DOHH2 (cell line): ENCODE measurements around the gene FLII.
A peak's percentile ranks its signal among the peaks of the same experiment; 100 is the strongest.

Experiments used
- H3F3A ChIP-seq: fragments of 200-600 bp; sonication (generic), shearing (Covaris generic); 2 replicates; pipeline ENCODE4 v1.6.0; 2016; ENCODE audit warnings: antibody characterized with exemption, mild to moderate bottlenecking; ENCODE audit not compliant: control insufficient read depth, insufficient read depth
- H3K27ac ChIP-seq: fragments of 200-600 bp; sonication (generic); 2 replicates; pipeline ENCODE4 v1.5.1; 2014; ENCODE audit warnings: low read depth, mild to moderate bottlenecking, low read length, moderate library complexity
- H3K27me3 ChIP-seq: fragments of 200-600 bp; sonication (generic); 2 replicates; pipeline ENCODE4 v1.6.1; 2014; ENCODE audit warnings: mild to moderate bottlenecking, low read length, mixed read lengths; ENCODE audit not compliant: control insufficient read depth
- H3K36me3 ChIP-seq: fragments of 200-600 bp; sonication (generic); 2 replicates; pipeline ENCODE4 v1.6.1; 2014; ENCODE audit warnings: mild to moderate bottlenecking, low read length, moderate library complexity, mixed read lengths; ENCODE audit not compliant: control insufficient read depth
- H3K4me1 ChIP-seq: fragments of 200-600 bp; sonication (generic); 2 replicates; pipeline ENCODE4 v1.6.1; 2014; ENCODE audit warnings: mild to moderate bottlenecking, low read length, mixed read lengths; ENCODE audit not compliant: control insufficient read depth
- H3K4me2 ChIP-seq: fragments of 200-600 bp; sonication (generic); 2 replicates; pipeline ENCODE4 v1.6.0; 2014; ENCODE audit warnings: mild to moderate bottlenecking, low read length, moderate library complexity
- H3K4me3 ChIP-seq: fragments of 200-600 bp; sonication (generic); 2 replicates; pipeline ENCODE4 v1.5.1; 2014; ENCODE audit warnings: mild to moderate bottlenecking, low read length, mixed read lengths
- H3K79me2 ChIP-seq: fragments of 200-600 bp; sonication (generic); 2 replicates; pipeline ENCODE4 v1.6.1; 2014; ENCODE audit warnings: mild to moderate bottlenecking, low read length, mixed read lengths; ENCODE audit not compliant: control insufficient read depth
- H3K9me2 ChIP-seq: fragments of 200-600 bp; sonication (generic); replicated peaks from 2 replicates; pipeline ENCODE4 v1.6.1; 2014; ENCODE audit warnings: mild to moderate bottlenecking, low read length, mixed read lengths; ENCODE audit not compliant: control insufficient read depth
- H3K9me3 ChIP-seq: fragments of 200-600 bp; sonication (generic); 2 replicates; pipeline ENCODE4 v1.6.1; 2014; ENCODE audit warnings: antibody characterized with exemption, low read length, mixed read lengths; ENCODE audit not compliant: control insufficient read depth, insufficient read depth
- H4K20me1 ChIP-seq: fragments of 200-600 bp; sonication (generic); 2 replicates; pipeline ENCODE4 v1.6.0; 2014; ENCODE audit warnings: low read depth, mild to moderate bottlenecking, antibody characterized with exemption, low read length, moderate library complexity; ENCODE audit not compliant: control insufficient read depth, insufficient read depth
- CTCF ChIP-seq: fragments of 200-600 bp; sonication (generic); IDR thresholded peaks from one replicate; pipeline ENCODE4 v1.5.1; 2014; ENCODE audit warnings: antibody characterized with exemption, mild to moderate bottlenecking, low read depth, low read length; ENCODE audit not compliant: poor library complexity, severe bottlenecking
- EZH2phosphoT487 ChIP-seq: fragments of 200-600 bp; sonication (generic); IDR thresholded peaks from 2 replicates; pipeline ENCODE4 v1.6.1; 2017; ENCODE audit warnings: borderline replicate concordance, mild to moderate bottlenecking, antibody characterized with exemption, low read length, moderate library complexity, mixed read lengths

The FLII gene

GRCh38 chr17:18225642-18226283, 32.8 kb downstream of the FLII start:
- Histone ChIP-seq H3K4me2 (peak overlapping the region; percentile 77), H3K27ac (no peak overlapping the region)

GRCh38 chr17:18225121-18225641, 33.4 kb downstream of the FLII start, which contains the start of gene LLGL1:
TSS of gene LLGL1 (plus strand) at chr17:18225635. CDS start at chr17:18225683, 48 bp downstream.
- Histone ChIP-seq H4K20me1 (no peaks in the 10 kb centered on the region), H3K9me2 (no peaks in the 10 kb centered on the region), H3K27ac (no peak within 1 kb of the TSS), H3K36me3 (no peaks in the 10 kb centered on the region), H3K27me3 (no peaks in the 10 kb centered on the region), H3K9me3 (no peaks in the 10 kb centered on the region), H3K79me2 (peaks cover 8% of the 10 kb centered on the region), H3K4me1 (peaks cover 14% of the 10 kb centered on the region), H3K4me2 (peak within 1 kb of the TSS; percentile 77), H3F3A (no peaks in the 10 kb centered on the region), H3K4me3 (peak within 1 kb of the TSS; percentile 80)
- no peak for TF ChIP-seq CTCF
- no peak for TF ChIP-seq EZH2phosphoT487

More at GRCh38 chr17:18225642-18226283, 32.8 kb downstream of the FLII start:
- H3K9me2 ChIP-seq = no peaks in the 10 kb centered on the region
- TF ChIP-seq CTCF (no peak), EZH2phosphoT487 (no peak)
- peak overlapping the region; percentile 80 for H3K4me3 ChIP-seq
- H3K9me3 ChIP-seq = no peaks in the 10 kb centered on the region
- H3K4me1 ChIP-seq = peaks cover 14% of the 10 kb centered on the region
- H3K79me2 ChIP-seq = peaks cover 8% of the 10 kb centered on the region
- H3K27me3 ChIP-seq = no peaks in the 10 kb centered on the region
- H4K20me1 ChIP-seq = no peaks in the 10 kb centered on the region
- no peaks in the 10 kb centered on the region for H3K36me3 ChIP-seq
- no peaks in the 10 kb centered on the region for H3F3A ChIP-seq

- Histone ChIP-seq H3K79me2 (peaks cover 8% of the 10 kb centered on the region), H3K9me3 (no peaks in the 10 kb centered on the region), H3F3A (no peaks in the 10 kb centered on the region), H3K4me3 (peak overlapping the region; percentile 63), H3K4me2 (peak overlapping the region; percentile 66), H3K9me2 (no peaks in the 10 kb centered on the region), H3K36me3 (no peaks in the 10 kb centered on the region), H4K20me1 (no peaks in the 10 kb centered on the region), H3K4me1 (peaks cover 14% of the 10 kb centered on the region), H3K27me3 (no peaks in the 10 kb centered on the region), H3K27ac (no peak overlapping the region)
- no peak for TF ChIP-seq CTCF
- no peak for TF ChIP-seq EZH2phosphoT487
Measured at GRCh38 chr17:18224387-18225120, 34.0 kb downstream of the FLII start.
